Ishikawa (cell line): ENCODE results near the gene FAH.

Experiments used
- CEBPB ChIP-seq: IDR thresholded peaks from 2 replicates; pipeline ENCODE4 v1.6.1; 2012
- CREB1 ChIP-seq: IDR thresholded peaks from 2 replicates; pipeline ENCODE4 v1.6.1; 2012; ENCODE audit warnings: low read depth
- EP300 ChIP-seq: IDR thresholded peaks from 2 replicates; pipeline ENCODE4 v1.6.1; 2012; ENCODE audit warnings: borderline replicate concordance
- FOXM1 ChIP-seq: IDR thresholded peaks from 2 replicates; pipeline ENCODE4 v1.6.1; 2012; ENCODE audit warnings: low read depth, borderline replicate concordance
- MAX ChIP-seq: IDR thresholded peaks from 2 replicates; pipeline ENCODE4 v1.6.1; 2012
- RAD21 ChIP-seq: IDR thresholded peaks from 2 replicates; pipeline ENCODE4 v1.6.1; 2012; ENCODE audit warnings: low read depth
- REST ChIP-seq: IDR thresholded peaks from 2 replicates; pipeline ENCODE4 v1.6.1; 2012; ENCODE audit warnings: low read depth, mild to moderate bottlenecking
- TCF12 ChIP-seq: IDR thresholded peaks from 2 replicates; pipeline ENCODE4 v1.6.1; 2012; ENCODE audit warnings: low read depth
- TEAD4 ChIP-seq: IDR thresholded peaks from 2 replicates; pipeline ENCODE4 v1.6.1; 2012
- USF1 ChIP-seq: IDR thresholded peaks from 2 replicates; pipeline ENCODE4 v1.6.1; 2012
- YY1 ChIP-seq: IDR thresholded peaks from 2 replicates; pipeline ENCODE4 v1.6.1; 2012; ENCODE audit warnings: low read depth

- TF ChIP-seq YY1 (no peak), REST (no peak), MAX (no peak), TCF12 (no peak), RAD21 (no peak), TEAD4 (no peak), CEBPB (no peak), EP300 (no peak), FOXM1 (no peak), CREB1 (no peak), USF1 (no peak)
These were observed 58.1 kb downstream of the FAH start for GRCh38 chr15:80210611-80211573.
